NCI-H187 treated with DMSO at 0.1 percent for 48 hours (cell line): Measurements from ENCODE around the gene NRXN3.
A peak's percentile ranks its signal among the peaks of the same experiment; 100 is the strongest.

Source experiments
- DNase-seq: peaks from one replicate; lab custom pipeline; 2025; lab: John Stamatoyannopoulos, UW

Gene NRXN3

DNA sequence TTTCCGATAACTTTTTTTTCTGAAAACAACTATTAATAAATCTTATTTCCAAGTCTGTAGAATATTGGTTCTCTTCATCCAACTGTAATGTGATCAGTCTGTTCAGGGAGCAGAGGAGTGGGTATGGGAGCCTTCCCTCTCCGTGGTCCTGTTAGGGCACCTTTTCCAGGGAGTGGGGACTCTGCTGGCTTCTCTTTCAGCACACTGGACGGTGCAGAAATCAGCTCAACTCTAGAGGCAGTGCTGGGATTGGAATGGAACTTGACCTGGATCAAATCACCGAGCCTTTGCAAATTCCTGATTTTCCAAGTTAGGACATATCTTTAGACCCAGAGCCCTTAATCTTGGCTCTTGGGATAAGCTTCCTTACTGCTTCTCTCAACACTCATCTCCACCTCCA, 1410.7 kb downstream of the NRXN3 start:
- DNase-seq = no peak

DNA sequence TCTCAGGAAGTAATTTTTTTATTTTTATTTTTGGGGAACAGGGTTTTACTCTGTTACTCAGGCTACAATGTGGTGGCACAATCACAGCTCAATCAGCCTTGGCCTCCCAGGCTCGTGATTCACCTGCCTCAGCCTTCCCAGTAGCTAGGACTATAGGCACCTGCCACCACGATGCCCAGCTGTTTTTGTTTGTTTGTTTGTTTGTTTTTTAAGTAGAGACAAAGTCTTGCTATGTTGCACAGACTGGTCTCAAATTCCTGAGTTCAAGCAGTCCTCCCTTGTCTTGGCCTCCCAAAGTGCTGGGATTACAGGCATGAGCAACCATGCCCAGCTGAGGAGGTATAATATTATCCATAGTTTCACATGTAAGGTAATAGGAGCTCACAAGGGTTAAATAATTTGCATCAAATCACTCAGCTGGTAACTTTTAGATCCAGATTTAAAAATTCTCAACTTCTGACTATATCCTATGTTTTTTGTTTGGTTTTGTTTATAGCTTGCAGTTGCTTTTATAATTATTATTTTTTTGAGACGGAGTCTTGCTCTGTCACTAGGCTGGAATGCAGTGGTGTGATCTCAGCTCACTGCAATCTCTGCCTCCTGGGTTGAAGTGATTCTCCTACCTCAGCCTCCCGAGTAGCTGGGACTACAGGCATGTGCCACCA, 1411.9 kb downstream of the NRXN3 start:
- DNase-seq = no peak

DNA sequence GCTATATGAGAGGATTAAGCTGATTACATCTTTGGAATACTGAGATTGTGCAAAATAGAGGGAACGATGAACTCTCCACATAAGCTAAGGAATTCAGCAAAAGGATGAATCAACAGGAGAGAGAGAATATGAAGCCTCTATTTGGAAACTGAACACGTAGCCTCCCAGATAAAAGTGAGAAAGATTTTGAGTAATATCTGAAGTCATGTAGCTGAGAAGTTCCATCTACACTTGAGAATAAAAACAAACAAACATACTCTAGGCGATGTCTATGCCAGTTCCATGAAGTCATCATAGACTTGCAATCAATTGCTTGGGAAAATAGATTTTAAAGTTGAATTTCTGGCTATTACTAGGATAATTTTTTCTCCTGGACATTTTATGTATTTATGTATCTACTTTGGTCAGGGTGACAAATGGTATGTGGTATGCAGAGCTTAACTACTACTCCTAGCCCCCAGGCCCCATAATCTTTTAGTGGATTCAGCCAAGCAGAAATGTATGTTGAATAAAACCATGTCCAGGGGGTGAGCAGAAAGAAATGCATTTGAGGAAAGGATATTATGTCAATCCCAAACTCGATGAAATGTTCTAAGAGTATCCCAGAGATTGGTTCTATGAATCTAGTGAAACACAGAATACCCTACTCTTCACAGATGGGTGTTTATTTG, 1413.7 kb downstream of the NRXN3 start:
- DNase-seq = no peak

DNA sequence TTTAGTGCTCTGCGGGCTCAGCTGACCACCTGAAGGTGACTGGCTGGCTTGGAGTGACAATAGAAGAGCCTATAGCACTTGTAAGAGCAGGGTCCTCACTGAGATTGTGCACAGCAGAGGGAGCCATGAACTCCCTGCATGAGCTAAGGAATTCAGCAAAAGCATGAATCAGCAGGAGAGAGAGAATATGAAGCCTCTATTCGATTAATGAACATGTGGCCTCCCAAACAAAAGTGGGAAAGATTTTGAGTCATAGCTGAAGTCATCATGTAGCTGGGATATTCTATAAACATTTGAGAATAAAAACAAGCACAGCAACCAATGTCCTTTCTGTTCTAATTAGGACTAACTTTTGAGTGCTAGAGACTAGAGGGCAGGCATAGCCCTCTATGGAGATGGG, 1414.5 kb downstream of the NRXN3 start:
- no peak for DNase-seq

DNA sequence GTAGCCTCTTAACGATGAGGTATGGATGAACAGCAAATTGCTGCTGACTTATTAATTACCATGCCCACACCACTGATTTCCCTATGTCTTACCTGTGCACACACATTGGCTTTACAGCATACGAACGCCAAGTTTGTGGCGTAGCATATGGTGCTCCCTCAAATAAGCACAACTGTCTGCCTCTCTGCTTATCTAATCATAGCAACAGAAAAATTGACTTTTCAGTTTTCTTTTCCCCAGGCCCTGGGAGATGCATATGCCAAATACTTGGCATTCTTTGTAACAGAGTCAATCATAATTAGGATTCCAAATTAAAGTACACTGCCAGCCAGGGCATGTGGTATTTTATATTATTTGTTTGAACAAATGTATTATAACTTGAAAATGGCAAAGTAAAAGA, 1415.7 kb downstream of the NRXN3 start:
- DNase-seq = no peak

DNA sequence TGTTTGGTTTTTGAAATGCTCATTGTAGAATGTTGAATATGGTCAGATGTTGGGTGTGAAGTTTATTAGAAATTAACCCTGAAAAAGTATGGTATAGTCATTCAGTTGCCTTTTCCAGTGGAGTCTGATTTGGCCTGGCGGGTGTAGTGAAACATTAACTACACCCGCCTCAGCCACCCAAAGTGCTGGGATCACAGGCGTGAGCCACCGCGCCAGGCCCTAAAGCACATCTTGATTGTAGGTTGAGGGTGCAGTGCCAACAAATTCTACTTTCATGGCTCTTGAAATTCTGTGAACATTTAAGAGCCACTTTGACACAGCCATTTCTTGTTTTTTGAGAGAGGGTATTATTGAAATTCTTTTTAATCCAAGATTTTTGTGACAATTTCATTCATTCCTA, 1416.2 kb downstream of the NRXN3 start:
- no peak for DNase-seq

DNA sequence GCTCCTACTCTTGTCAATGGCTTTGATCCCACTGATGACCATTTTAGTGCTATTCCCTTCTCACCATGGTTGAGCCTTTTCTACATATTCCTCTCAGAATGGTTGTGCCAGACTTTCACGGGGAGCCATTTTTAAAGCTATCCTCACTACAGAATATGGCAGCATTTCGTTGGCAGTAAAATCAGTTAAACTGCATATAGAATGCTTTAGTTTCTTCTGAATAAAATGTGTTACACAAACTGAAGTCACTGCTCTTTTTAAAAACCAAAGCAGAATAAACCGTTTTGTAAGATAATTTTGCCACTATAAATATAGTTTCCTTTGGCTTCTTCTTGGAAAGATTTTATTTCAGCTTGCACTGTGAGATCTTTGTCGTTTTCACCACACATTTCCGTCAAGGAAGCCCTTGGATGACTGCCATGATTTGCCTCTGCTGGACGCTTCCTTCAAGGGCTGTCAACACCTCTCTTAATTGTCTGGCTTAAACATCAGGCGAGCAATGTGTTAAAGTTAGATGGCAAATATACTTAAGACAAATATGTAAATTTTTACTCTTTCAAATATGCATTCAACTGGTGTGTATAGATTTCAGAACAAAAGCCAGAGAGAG, 1416.9 kb downstream of the NRXN3 start:
- no peak for DNase-seq

DNA sequence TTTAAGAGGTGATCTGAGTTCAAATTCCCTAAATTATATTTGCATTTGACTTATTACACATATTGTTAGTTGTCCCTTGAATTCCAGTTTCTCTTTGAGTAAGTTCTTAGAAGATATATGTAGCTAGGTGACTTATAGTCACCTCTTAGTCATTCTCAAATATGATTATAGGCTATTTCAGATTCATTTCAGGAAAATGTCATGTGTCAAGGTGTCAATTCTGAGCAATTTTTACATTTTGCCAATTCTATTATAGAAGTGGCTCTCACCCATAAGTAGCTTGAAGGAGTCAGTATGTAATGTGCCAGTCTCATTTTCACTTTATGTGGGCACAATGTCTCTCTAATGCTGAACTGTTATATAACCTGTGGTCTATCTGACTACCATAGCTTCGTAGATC, 1417.7 kb downstream of the NRXN3 start:
- DNase-seq = no peak

DNA sequence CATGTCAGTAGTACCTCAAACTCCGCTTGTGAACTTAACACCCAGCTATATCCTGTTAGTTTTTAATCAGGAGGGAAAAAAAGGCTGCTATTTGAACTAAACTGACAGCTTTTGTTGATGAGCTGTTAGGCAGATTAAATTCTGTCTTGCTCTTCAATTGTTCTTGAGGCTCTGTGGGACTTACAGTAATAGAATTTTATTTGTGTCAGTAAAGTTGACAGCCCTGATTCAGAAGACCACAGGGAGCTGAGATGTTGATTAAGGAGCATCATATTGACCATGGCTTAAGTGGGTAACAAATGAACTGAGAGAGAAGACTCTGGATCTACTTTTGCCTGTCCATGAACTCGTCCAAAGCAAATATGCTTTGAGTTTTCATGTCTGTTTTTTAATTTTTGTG, 1418.2 kb downstream of the NRXN3 start:
- DNase-seq = no peak

DNA sequence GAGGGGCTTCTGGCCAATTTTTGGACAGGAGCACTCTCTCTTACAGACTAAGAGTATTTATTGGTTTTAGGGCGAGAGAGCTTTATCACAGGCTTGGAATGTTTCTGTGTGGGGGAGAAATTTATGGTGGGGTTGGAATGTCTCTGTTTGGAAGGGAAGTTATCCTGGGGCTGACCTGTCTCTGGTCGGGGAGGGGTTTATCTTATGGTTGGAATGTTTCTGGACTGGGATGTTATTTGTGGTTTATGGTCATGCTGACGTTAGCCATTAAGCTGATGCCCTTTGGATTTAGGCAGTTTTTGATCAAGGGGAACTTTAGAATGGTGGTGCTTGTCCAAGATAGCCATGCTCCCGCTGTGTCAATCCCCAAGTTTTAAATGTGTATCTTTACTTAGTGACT, 1426.4 kb downstream of the NRXN3 start:
- DNase-seq = no peak

DNA sequence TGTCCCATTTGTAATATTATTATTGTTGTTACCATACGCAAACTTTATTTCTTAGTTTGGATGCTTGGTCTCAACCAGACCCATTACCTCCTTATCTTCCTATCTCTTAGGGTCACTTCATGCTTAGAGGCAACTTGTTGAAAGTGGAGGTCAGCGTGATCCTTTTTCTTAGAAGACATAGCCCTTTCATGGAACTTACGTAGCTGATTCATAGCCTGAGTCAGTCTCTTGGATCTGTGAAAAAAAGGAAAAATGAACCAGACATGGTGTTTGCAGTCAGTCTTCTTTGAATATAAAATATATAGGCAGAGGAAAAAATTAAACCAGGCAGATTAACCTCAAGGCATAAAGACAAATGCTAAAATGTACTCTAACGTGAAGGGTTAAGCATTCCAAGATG, 1427.4 kb downstream of the NRXN3 start:
- no peak for DNase-seq

DNA sequence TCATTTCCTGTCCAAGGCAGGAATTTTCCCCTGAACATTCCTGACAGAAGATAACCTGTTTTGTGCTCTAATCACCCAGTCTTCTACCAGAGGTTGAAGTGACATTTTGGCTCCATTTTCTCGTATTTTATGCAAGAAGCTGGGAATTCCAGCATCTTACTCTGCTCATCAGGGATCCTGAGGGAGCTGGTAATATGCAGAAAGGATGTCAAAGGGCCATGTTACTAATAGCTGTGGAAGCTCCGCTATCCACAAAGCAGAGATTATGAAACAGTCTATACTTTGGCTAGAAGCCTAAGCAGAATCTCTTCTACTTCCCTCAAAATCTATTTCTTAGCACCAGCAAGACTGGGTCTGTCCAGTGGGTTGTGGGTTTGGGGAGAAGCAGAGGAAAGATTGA, 1428.2 kb downstream of the NRXN3 start:
- no peak for DNase-seq

DNA sequence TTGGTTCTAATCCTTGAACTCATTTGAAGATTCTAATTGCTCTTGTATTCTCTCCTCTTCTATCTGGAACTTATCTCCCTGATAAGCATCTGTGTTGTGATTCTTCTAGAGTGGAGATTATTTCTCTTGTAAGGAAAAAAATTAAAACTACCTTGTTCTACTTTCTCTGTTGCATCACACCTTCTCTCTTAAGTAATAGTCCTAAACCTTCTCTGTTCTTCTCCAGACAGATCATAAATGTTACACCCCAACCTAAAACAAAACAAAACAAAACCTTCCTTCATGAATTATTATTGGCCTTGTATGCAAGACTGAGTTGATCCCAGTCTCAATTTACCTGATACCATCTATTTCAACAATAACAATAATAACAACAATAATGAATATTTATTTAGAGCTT, 1429.1 kb downstream of the NRXN3 start:
- no peak for DNase-seq

DNA sequence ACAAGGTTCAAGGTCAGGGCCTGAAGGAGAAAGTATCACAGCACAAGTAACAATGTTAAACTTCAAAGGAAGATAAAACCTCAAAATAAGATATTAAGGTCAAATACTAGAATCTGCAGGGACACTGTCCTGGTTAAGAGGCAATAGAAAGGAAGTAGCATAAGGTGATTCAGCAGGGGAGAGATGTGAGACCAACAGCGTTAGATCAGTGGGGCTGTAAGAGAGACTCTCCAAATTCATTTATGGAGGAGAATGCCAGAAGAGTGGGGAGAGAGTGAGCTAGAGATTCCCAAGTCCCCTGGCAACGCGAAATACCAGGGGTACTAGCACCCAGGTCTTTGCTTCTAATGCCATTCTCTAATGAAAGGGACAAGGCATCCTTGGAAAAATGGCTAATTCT, 1430.2 kb downstream of the NRXN3 start:
- DNase-seq = no peak

DNA sequence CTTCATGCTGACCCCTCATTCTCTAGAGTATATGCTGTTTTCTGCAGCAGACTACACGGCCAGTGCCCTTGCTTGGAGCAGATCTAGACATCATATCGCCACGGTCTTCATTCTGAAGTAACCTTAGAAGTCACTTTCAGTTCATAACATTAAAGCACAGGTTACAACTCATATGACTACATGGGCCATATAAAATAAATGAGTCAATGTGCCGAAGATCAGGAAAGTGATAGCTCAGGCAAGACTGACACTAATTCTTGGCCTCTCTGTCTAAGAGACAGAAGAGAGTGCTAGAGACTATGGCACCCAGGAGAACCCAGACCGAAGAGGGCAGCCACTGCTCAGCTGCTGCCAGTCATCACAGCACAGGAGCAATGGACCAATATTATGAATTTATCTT, 1431.4 kb downstream of the NRXN3 start:
- DNase-seq = no peak

DNA sequence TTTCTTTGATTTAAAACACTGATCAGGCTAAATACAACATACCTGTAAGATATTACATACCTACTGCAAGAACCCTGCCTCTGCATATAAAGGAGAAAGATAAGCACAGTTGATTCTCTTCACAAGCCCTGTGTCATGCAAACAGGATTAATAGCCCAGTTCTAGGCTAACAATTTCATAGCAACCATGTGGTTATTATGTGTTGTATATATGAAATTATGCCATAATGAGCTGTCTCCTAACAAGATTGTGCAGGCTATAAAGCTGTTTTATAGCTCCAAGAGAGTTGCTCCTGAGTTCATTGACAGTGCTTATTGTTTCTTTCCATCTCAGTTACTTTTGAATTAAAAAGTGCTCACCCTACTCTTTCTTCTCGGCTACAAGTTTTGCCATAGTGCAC, 1431.9 kb downstream of the NRXN3 start:
- no peak for DNase-seq

DNA sequence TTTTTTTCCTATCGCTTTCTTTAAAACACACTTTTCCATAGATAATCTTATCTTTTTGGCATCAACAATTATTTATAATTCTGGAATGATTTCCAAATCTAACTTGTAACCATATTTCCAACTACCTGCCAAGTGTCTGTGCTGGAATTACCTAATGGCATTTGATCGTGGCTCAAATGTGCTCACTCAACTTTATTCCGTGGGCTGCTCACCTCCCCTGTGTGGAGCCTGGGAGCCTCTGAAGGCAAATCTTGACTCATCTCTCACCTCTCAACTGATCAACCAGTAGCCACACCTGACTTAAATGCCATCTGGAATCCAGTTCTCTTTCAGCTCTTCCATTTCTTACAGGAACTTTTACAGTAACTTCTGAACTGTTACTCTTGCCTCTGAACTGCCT, 1432.6 kb downstream of the NRXN3 start:
- DNase-seq = no peak

DNA sequence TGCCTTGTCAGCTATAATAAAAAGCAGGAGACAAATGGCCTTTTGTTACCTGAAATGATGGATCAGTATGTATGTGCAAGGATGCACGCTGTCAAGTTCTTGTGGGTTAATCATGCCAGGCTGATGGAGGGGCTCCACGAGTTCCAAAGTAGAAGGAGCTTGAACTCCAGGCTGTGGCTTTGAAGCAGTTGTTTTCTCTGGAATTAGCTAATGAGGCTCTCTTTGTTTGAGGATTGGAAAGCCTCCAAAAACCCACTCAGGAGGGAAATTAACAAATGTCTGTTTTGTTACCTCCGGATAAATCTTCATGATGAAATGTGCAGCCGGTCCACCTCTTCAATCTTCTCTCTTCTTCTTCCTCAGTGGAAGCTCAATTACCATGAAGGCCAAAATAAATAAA, 1435.7 kb downstream of the NRXN3 start:
- peak; percentile 38 for DNase-seq

DNA sequence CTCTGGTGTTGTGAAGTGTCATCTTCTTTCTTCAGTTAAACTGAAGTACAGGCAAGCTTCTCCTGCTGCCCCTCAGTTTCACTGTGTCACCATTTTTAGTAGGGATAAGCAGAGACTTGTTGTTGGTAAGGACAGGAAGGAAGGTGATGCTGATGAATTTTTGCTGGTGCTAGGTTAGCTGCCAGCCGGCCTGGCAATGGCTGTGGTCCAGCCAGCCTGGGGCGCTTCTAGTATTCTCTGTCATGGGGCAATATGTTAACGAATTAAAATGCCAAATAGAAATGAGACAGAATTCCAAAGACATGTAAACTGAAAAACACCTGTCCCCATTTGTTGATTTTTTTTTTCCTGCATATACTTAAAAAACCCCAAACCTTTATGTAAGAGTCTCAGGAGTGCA, 1438.3 kb downstream of the NRXN3 start:
- no peak for DNase-seq

DNA sequence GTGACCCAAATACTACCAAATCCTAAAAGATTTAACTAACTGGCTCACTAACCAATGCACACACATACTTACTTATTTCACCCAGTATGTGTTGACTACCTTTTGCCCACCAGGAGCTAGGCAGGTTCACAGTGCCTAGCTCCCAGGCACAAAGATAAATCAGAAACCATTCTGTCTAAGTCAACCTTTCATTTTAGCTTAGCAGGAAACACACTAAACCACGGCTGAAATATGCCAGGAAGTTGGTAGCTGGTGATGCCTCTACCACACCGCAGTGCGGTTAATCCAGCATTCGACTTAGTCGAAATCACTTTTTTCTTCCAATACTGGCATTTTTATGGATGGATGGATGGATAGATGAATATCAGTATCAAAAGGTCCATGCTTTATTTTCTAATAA, 1443.5 kb downstream of the NRXN3 start:
- DNase-seq = no peak

DNA sequence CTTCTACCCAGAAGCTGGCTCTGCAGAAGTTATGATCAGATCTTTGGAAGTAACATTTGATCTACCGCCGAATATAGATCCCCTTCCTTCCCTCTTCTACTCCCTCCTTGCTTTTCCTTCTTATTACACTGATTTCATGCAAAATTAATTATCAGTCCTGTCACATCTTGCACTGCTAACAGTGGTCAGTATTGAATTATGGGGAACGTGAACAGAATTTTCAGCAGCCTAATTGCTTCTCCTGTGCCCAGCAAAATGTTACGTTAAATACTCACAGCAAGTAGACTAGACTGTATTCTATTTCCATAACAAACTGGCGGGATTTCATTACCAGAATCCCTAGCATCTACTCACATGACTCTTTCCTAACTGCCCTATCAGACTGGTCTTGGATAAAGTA, 1444.3 kb downstream of the NRXN3 start:
- DNase-seq = no peak

DNA sequence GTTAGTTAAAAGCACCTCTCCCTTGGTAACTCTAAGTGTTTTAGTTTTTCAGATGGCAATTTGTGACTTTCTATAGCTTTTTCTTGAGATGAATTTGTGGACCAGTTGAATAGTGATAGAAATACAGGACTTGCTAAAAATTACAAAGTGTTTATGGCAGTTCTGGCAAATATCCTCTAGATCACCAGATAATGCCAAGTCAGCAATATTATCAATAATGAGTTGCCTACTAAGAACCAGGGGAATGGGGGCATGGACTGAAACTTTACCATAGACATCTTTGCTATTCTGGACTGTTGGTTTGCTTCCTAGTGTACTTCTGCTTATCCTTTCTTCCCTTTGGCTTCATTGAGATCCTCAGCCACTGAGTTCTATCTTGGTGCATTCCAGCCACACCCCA, 1456.9 kb downstream of the NRXN3 start:
- DNase-seq = no peak

DNA sequence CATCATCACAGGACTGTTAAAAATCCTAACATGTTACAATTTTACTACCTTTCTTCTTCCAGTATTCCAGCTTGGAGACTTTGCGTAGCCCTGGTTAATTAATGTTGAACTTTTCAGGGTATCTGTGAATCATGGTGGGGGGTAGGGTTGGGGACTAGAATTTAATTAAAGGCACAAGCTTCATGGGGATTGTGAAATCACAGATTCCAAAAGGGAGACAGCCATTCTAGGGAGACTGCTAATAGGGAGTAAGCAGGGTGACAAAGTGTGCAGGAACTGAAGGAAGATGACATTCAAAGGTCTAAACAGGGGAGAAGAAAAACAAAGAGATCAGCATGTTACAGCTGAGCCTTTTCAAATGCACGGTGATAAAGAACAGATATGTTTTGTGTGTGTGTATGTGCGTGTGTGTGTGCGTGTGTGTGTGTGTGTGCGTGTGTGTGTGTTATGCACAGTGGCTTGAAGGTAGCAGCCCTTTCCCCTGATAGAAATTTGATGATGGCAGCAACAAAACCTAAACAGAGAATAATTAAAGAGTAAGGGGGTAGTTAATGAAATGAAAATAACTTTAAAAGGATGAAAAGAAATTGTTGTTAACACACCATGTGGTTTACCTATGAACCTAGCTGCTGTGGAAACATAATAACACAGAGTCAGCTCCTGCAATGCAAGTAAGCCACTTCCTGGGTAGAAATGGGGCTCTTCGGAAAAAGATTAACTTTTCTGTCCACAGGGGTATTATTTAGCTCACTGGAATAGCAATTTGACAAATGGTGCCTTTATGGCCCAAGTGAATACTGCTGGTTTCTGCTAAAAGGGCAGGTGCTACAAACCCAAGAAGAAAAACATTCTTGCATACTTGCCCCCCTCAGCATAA, 1459.5 kb downstream of the NRXN3 start:
- DNase-seq = no peak
